ENCODE measurements around the gene LAMC3. TPM values are rescaled to one million over a fixed set of nuclear protein-coding genes. Genes with fewer than 3 reads are reported as not detected.
"Not testable (repeated sequence)": the region's sequence is repeated elsewhere in the genome, so short reads cannot be mapped to it uniquely, and the experiment has no call there.

The LAMC3 gene
- total RNA-seq, 1 experiment from 2014 or later, result 0.60 TPM

GRCh38 chr9:131028931-131029573 lies 20.1 kb downstream of the LAMC3 start:
- no peak for DNase-seq (ENCODE audit: low spot score)

GRCh38 chr9:131029574-131029952 lies 20.6 kb downstream of the LAMC3 start:
- no peak for DNase-seq (ENCODE audit: low spot score)

GRCh38 chr9:131030239-131031004 lies 21.4 kb downstream of the LAMC3 start:
- DNase-seq (ENCODE audit: low spot score), result no peak

GRCh38 chr9:131031005-131031641 lies 22.1 kb downstream of the LAMC3 start:
- no peak for DNase-seq (ENCODE audit: low spot score)

GRCh38 chr9:131031642-131032005 lies 22.6 kb downstream of the LAMC3 start:
- DNase-seq (ENCODE audit: low spot score), result no peak

GRCh38 chr9:131032384-131032783 lies 23.4 kb downstream of the LAMC3 start:
- no peak for DNase-seq (ENCODE audit: low spot score)

GRCh38 chr9:131033269-131034224 lies 24.6 kb downstream of the LAMC3 start:
- no peak for DNase-seq (ENCODE audit: low spot score)

GRCh38 chr9:131034268-131034667 lies 25.3 kb downstream of the LAMC3 start:
- no peak for DNase-seq (ENCODE audit: low spot score)

- not testable (repeated sequence) for DNase-seq (ENCODE audit: low spot score)
These were observed 25.8 kb downstream of the LAMC3 start for GRCh38 chr9:131034749-131035148.

GRCh38 chr9:131035548-131035947 lies 26.6 kb downstream of the LAMC3 start:
- DNase-seq (ENCODE audit: low spot score), result no peak

- DNase-seq (ENCODE audit: low spot score), result no peak
These were observed 27.1 kb downstream of the LAMC3 start for GRCh38 chr9:131036071-131036470.

GRCh38 chr9:131036529-131037334 lies 27.8 kb downstream of the LAMC3 start:
- no peak for DNase-seq (ENCODE audit: low spot score)

GRCh38 chr9:131037335-131038255 lies 28.6 kb downstream of the LAMC3 start:
- no peak for DNase-seq (ENCODE audit: low spot score)

GRCh38 chr9:131038256-131039128 lies 29.5 kb downstream of the LAMC3 start:
- DNase-seq (ENCODE audit: low spot score), result no peak

- DNase-seq (ENCODE audit: low spot score), result no peak
These were observed 30.4 kb downstream of the LAMC3 start for GRCh38 chr9:131039129-131039954.

- no peak for DNase-seq (ENCODE audit: low spot score)
These were observed 33.7 kb downstream of the LAMC3 start for GRCh38 chr9:131042666-131043065.

- DNase-seq (ENCODE audit: low spot score), result no peak
These were observed 34.1 kb downstream of the LAMC3 start for GRCh38 chr9:131043087-131043486.

- DNase-seq (ENCODE audit: low spot score), result no peak
These were observed 34.7 kb downstream of the LAMC3 start for GRCh38 chr9:131043646-131044045.
